ENCODE measurements around the gene SARS1.
A peak's percentile ranks its signal among the peaks of the same experiment; 100 is the strongest.

SARS1 gene

DNA sequence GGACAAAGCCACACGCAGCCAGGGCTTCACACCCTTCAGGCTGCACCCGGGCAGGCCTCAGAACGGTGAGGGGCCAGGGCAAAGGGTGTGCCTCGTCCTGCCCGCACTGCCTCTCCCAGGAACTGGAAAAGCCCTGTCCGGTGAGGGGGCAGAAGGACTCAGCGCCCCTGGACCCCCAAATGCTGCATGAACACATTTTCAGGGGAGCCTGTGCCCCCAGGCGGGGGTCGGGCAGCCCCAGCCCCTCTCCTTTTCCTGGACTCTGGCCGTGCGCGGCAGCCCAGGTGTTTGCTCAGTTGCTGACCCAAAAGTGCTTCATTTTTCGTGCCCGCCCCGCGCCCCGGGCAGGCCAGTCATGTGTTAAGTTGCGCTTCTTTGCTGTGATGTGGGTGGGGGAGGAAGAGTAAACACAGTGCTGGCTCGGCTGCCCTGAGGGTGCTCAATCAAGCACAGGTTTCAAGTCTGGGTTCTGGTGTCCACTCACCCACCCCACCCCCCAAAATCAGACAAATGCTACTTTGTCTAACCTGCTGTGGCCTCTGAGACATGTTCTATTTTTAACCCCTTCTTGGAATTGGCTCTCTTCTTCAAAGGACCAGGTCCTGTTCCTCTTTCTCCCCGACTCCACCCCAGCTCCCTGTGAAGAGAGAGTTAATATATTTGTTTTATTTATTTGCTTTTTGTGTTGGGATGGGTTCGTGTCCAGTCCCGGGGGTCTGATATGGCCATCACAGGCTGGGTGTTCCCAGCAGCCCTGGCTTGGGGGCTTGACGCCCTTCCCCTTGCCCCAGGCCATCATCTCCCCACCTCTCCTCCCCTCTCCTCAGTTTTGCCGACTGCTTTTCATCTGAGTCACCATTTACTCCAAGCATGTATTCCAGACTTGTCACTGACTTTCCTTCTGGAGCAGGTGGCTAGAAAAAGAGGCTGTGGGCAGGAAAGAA is 61.1 kb downstream of the SARS1 start:
- ChIA-PET CTCF (interaction anchor here (3.5 to 8.8 kb wide), 2 partner anchors 124 to 258 kb away, joined by 16 to 181 read pairs; partner anchors contain the start of gene SORT1), POLR2A (no interaction called here)
- H3K4me3 ChIP-seq (ENCODE audit: control insufficient read depth in 1 of 7, extremely low read depth in 1 of 7, insufficient read depth in 4 of 7, low read depth in 2 of 7, low read length in 6 of 7): no peak overlapping the region
- WGBS (ENCODE audit: insufficient coverage): 91% methylated on average over 8 of the region's 24 CpGs
- H3K9me3 ChIP-seq (ENCODE audit: control extremely low read depth in 1 of 5, control insufficient read depth in 4 of 5, insufficient read depth in 2 of 5, low read depth in 1 of 5, low read length in 4 of 5): no peaks in the 10 kb centered on the region
- peaks cover 0 to 9% (median 1%) of the 10 kb centered on the region in 4 experiments for H3K36me3 ChIP-seq (ENCODE audit: control insufficient read depth in 4 of 4, insufficient read depth in 4 of 4, low read length in 3 of 4)
- H3K27me3 ChIP-seq (replicated peaks in 2 of 5; ENCODE audit: control insufficient read depth in 4 of 5, insufficient read depth in 5 of 5, low read length in 4 of 5): peaks cover 0 to 5% (median 0%) of the 10 kb centered on the region in 5 experiments
- DNase-seq: no peak
- H3K27ac ChIP-seq (ENCODE audit: insufficient read depth in 1 of 2, low read depth in 1 of 2, low read length in 2 of 2, poor library complexity in 1 of 2, severe bottlenecking in 2 of 2): no peak overlapping the region
- peaks cover 0 to 34% (median 9%) of the 10 kb centered on the region in 4 experiments for H3K4me1 ChIP-seq (ENCODE audit: control extremely low read depth in 1 of 4, control insufficient read depth in 4 of 4, insufficient read depth in 4 of 4, low read length in 3 of 4)

DNA sequence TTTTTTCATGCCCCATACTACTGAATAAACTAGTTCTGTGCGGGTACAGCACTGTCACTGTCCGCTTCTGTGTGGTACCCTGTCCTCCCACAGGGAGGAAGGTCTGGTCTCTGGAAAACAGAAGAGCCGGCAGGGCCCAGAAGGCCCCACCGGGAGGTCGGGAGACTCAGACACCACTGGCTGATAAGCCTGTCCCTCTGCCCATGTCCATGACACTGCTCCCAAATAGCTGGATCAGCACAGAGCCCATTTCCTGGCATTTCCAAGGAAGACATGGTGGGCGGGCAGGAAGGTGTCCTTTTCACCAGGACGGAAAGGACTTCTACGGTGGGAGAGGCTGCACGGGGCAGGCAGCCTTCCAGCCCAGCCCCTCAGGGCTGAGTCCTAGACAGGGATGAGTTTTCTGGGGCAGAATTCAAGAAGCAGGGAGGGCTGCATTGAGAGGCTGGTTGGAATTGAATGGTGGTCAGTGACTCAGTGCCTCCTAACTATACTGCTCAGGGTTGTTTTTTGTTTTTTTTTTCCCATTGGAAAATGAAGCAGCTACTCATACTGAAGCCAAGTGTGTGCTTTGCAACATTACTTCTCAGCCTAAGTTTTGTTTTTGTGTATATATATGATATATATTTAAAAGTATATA is 62.1 kb downstream of the SARS1 start:
- no peak overlapping the region for H3K27ac ChIP-seq (ENCODE audit: insufficient read depth in 1 of 2, low read depth in 1 of 2, low read length in 2 of 2, poor library complexity in 1 of 2, severe bottlenecking in 2 of 2)
- H3K4me3 ChIP-seq (ENCODE audit: control insufficient read depth in 1 of 7, extremely low read depth in 1 of 7, insufficient read depth in 4 of 7, low read depth in 2 of 7, low read length in 6 of 7): no peak overlapping the region
- H3K27me3 ChIP-seq (replicated peaks in 2 of 5; ENCODE audit: control insufficient read depth in 4 of 5, insufficient read depth in 5 of 5, low read length in 4 of 5): peaks cover 0 to 5% (median 0%) of the 10 kb centered on the region in 5 experiments
- no peaks in the 10 kb centered on the region for H3K9me3 ChIP-seq (ENCODE audit: control extremely low read depth in 1 of 5, control insufficient read depth in 4 of 5, insufficient read depth in 2 of 5, low read depth in 1 of 5, low read length in 4 of 5)
- 98% methylated on average over 9 of the region's 9 CpGs for WGBS (ENCODE audit: insufficient coverage)
- no peak for DNase-seq
- POLR2A ChIA-PET: no interaction called here
- CTCF ChIA-PET: interaction anchor here (1.0 to 8.8 kb wide), 9 partner anchors 12 to 256 kb away, joined by 3 to 181 read pairs (median 13); partner anchors contain the start of gene SORT1
- H3K36me3 ChIP-seq (ENCODE audit: control insufficient read depth in 4 of 4, insufficient read depth in 4 of 4, low read length in 3 of 4): peaks cover 0 to 17% (median 6%) of the 10 kb centered on the region in 4 experiments
- H3K4me1 ChIP-seq (ENCODE audit: control extremely low read depth in 1 of 4, control insufficient read depth in 4 of 4, insufficient read depth in 4 of 4, low read length in 3 of 4): peaks cover 0 to 44% (median 11%) of the 10 kb centered on the region in 4 experiments

DNA sequence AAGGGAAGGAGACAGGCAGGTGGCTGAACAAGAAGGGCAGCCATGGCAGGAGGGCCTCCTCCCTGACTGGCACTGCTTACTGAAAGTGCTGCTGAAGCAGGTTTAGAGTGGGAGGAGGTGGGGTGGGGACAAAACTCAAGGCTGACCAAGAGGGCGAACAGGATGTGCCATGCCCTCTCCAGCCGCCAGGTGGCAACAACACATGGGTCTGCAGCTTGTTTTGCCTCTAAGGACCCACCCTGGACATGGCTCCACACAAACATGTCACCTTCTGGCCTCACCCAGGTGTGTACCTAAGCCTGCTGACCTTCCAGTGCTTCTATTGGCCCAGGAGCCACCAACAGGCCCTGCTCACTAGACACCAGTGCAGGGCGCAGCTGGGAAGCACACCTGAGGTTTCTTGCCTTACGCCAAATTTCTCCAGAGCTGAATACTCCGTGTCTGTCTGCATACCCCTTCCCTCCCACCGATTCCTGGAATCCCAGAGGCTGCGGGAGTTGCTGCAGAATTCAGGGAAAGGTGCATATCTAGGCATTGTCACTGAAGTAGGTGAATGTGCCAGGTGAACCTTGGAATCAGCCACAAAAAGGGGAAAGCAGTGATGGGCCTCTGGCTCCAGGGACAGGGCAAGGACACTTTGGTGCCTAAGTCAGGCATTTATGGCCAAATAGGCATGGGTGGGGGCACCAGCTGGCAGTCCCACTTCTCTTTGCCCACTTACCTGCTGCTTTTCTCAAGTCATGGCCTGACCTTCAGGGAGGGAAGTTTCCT is 63.9 kb downstream of the SARS1 start:
- H3K36me3 ChIP-seq (ENCODE audit: control insufficient read depth in 4 of 4, insufficient read depth in 4 of 4, low read length in 3 of 4): peaks cover 0 to 17% (median 6%) of the 10 kb centered on the region in 4 experiments
- H3K9me3 ChIP-seq (ENCODE audit: control extremely low read depth in 1 of 5, control insufficient read depth in 4 of 5, insufficient read depth in 2 of 5, low read depth in 1 of 5, low read length in 4 of 5): no peaks in the 10 kb centered on the region
- no peak overlapping the region for H3K4me3 ChIP-seq (ENCODE audit: control insufficient read depth in 1 of 7, extremely low read depth in 1 of 7, insufficient read depth in 4 of 7, low read depth in 2 of 7, low read length in 6 of 7)
- CTCF ChIA-PET: interaction anchor here (0.6 to 8.8 kb wide), 25 partner anchors 8 to 1601 kb away, joined by 3 to 181 read pairs (median 5); partner anchors contain the start of gene SORT1
- H3K27me3 ChIP-seq (replicated peaks in 2 of 5; ENCODE audit: control insufficient read depth in 4 of 5, insufficient read depth in 5 of 5, low read length in 4 of 5): peaks cover 0 to 5% (median 0%) of the 10 kb centered on the region in 5 experiments
- peak; percentile 62 to 70 (median 63) for DNase-seq
- no peak overlapping the region for H3K27ac ChIP-seq (ENCODE audit: insufficient read depth in 1 of 2, low read depth in 1 of 2, low read length in 2 of 2, poor library complexity in 1 of 2, severe bottlenecking in 2 of 2)
- POLR2A ChIA-PET: interaction anchor here (0.6 kb wide), 1 partner anchor 238 kb away, joined by 3 read pairs; no protein-coding TSS in a partner anchor
- WGBS (ENCODE audit: insufficient coverage): 90% methylated on average over 6 of the region's 7 CpGs
- H3K4me1 ChIP-seq (ENCODE audit: control extremely low read depth in 1 of 4, control insufficient read depth in 4 of 4, insufficient read depth in 4 of 4, low read length in 3 of 4): peaks cover 6 to 61% (median 22%) of the 10 kb centered on the region in 4 experiments

DNA sequence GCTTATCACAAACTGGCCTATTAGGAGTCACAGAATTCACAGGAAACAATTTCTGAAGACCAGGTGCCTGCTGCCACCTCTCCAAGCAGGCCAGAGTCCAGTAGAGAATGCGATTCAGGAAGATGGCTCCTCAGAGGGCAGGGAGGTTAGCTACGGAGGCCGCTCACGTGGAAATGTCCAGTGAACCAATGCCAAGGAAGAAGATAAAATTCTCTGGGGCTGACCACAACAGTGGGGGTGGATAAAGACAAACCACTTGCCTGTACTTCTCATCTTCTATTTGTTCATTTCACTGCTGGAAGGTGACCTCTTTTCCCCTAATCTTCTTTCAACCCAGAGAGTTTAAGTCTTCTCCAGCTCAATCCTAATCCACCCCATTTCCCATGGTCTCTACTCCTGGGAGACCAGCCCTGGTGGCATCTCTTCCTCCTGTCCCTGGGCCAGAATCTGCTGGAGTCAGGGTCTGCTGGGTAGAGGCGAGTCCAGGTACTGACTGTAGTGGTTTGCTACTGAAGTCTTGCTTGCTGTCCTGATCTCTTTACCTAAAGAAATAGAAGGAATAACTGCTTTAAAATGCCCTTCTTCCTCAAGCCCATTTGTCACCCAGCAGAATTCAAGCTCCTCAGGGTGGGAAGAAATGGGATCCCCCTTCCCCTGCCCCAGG is 66.0 kb downstream of the SARS1 start:
- 95% methylated on average over 5 of the region's 5 CpGs for WGBS (ENCODE audit: insufficient coverage)
- Histone ChIP-seq H3K27ac (ENCODE audit: insufficient read depth in 1 of 2, low read depth in 1 of 2, low read length in 2 of 2, poor library complexity in 1 of 2, severe bottlenecking in 2 of 2) (no peak overlapping the region), H3K27me3 (replicated peaks in 2 of 5; ENCODE audit: control insufficient read depth in 4 of 5, insufficient read depth in 5 of 5, low read length in 4 of 5) (no peaks in the 10 kb centered on the region), H3K4me3 (ENCODE audit: control insufficient read depth in 1 of 7, extremely low read depth in 1 of 7, insufficient read depth in 4 of 7, low read depth in 2 of 7, low read length in 6 of 7) (no peak overlapping the region), H3K9me3 (ENCODE audit: control extremely low read depth in 1 of 5, control insufficient read depth in 4 of 5, insufficient read depth in 2 of 5, low read depth in 1 of 5, low read length in 4 of 5) (no peaks in the 10 kb centered on the region), H3K36me3 (ENCODE audit: control insufficient read depth in 4 of 4, insufficient read depth in 4 of 4, low read length in 3 of 4) (peaks cover 0 to 17% (median 6%) of the 10 kb centered on the region in 4 experiments), H3K4me1 (ENCODE audit: control extremely low read depth in 1 of 4, control insufficient read depth in 4 of 4, insufficient read depth in 4 of 4, low read length in 3 of 4) (peaks cover 6 to 58% (median 23%) of the 10 kb centered on the region in 4 experiments)
- ChIA-PET POLR2A (no interaction called here), CTCF (interaction anchor here (0.6 to 8.8 kb wide), 7 partner anchors 11 to 258 kb away, joined by 4 to 181 read pairs (median 11); partner anchors contain the start of gene SORT1)
- DNase-seq: no peak

DNA sequence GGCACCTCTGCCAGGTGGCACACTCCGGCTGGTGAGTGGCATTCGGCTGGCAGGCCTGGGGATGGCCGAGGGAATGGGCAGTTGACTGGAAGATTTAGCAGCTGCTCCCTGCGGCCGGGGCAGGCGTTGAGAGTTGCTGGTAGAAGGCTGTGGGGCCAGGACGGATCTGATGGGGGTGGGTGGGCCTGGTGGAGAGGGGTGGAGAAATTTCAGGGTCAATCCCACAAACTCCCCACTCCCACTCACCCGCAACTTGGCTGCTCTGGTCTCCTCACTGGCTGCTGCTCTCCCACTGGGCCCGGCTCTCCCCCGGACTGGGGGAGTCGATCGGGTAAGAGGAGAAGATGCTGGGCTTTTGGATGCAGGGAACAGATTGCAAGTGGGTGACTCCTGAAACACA is 67.1 kb downstream of the SARS1 start:
- H3K27me3 ChIP-seq (replicated peaks in 2 of 5; ENCODE audit: control insufficient read depth in 4 of 5, insufficient read depth in 5 of 5, low read length in 4 of 5): no peaks in the 10 kb centered on the region
- H3K4me3 ChIP-seq (ENCODE audit: control insufficient read depth in 1 of 7, extremely low read depth in 1 of 7, insufficient read depth in 4 of 7, low read depth in 2 of 7, low read length in 6 of 7): no peak overlapping the region
- no peak for DNase-seq
- H3K9me3 ChIP-seq (ENCODE audit: control extremely low read depth in 1 of 5, control insufficient read depth in 4 of 5, insufficient read depth in 2 of 5, low read depth in 1 of 5, low read length in 4 of 5): no peaks in the 10 kb centered on the region
- H3K4me1 ChIP-seq (ENCODE audit: control extremely low read depth in 1 of 4, control insufficient read depth in 4 of 4, insufficient read depth in 4 of 4, low read length in 3 of 4): peaks cover 6 to 47% (median 23%) of the 10 kb centered on the region in 4 experiments
- ChIA-PET CTCF (interaction anchor here (8.8 kb wide), 1 partner anchor 118 kb away, joined by 181 read pairs; the partner anchor contains the start of gene SORT1), POLR2A (no interaction called here)
- no peak overlapping the region for H3K27ac ChIP-seq (ENCODE audit: insufficient read depth in 1 of 2, low read depth in 1 of 2, low read length in 2 of 2, poor library complexity in 1 of 2, severe bottlenecking in 2 of 2)
- H3K36me3 ChIP-seq (ENCODE audit: control insufficient read depth in 4 of 4, insufficient read depth in 4 of 4, low read length in 3 of 4): peaks cover 0 to 17% (median 6%) of the 10 kb centered on the region in 4 experiments
- WGBS (ENCODE audit: insufficient coverage): 96% methylated on average over 7 of the region's 12 CpGs
